GM18511 (cell line): ENCODE data around the gene OTUB2.

ENCODE experiments used
- ATAC-seq: cut with Tn5 transposase; IDR thresholded peaks from one replicate; pipeline ENCODE4 v1.9.1; 2021; ENCODE audit warnings: mild to moderate bottlenecking, moderate library complexity; ENCODE audit not compliant: unreplicated experiment

OTUB2 gene

DNA sequence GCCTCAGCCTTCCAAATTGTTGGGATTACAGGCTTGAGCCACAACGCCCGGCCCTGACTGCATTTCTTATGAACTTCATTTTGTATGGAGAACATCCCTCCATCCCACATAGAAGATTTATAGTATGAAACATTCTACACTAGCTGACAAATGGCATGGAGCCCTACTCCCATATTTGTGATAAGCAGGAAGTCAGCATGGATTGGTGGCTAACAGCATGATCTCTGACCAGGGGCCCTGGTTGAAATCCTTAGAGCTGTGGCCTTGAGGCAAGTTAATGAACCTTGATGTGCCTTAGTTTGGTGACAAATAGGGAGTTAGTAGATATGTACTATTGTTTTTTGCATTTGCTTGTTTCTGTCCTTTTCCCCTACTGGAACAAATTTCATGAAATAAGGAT is 67.3 kb downstream of the OTUB2 start:
- no peak for ATAC-seq

DNA sequence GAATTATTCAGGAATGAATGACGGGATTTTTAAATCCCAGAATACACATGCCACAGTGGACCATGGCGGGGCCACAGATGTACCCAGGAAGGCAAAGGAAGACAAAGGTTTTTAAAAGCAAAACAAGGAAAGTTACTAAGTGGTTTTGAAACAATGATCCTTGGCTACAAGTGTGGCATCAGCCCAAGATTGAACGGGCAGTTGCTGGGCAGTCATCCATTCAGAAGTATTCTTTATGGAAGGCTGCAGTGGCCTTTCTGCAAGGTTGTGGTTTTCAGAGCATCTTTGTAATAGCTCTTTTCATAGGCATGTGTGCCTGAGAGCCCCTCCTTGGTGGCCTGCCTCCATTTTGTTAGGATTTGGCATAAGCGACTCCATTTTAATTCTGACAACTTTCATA is 71.0 kb downstream of the OTUB2 start:
- ATAC-seq, result no peak
